Measurements from ENCODE around the gene SOSTDC1.
"Not testable (repeated sequence)": the region's sequence is repeated elsewhere in the genome, so short reads cannot be mapped to it uniquely, and the experiment has no call there.

SOSTDC1 gene

GRCh38 chr7:16465469-16466361, at the start of gene SOSTDC1:
Gene SOSTDC1, minus strand, starts transcription at chr7:16465738. Its CDS starts 70 bp downstream, at chr7:16465668.
- no peak within 1 kb of the TSS for H3K4me3 ChIP-seq (ENCODE audit: low read depth, low read length)

- no peak overlapping the region for H3K4me3 ChIP-seq (ENCODE audit: low read depth, low read length)
Measured at GRCh38 chr7:16514729-16515128, 49.2 kb upstream of the SOSTDC1 start.

DNA sequence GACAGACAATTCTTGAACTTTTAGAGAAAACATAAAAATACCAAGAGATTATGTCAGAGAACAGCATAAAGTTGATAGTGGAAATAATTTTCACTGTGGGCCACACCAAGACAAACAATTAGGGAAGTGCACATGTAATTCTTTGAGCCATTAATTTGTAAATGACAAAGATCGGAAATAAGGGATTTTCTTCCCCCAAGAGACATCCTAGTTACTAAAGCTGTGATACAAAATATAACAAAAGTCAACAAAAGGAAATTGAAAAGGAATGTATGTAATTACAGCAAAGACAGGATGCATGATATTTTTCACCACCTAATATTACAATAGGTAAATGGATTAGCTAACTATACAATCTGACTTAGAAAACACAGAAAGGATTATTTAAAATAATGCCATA, 48.7 kb upstream of the SOSTDC1 start:
- no peak overlapping the region for H3K4me3 ChIP-seq (ENCODE audit: low read depth, low read length)

DNA sequence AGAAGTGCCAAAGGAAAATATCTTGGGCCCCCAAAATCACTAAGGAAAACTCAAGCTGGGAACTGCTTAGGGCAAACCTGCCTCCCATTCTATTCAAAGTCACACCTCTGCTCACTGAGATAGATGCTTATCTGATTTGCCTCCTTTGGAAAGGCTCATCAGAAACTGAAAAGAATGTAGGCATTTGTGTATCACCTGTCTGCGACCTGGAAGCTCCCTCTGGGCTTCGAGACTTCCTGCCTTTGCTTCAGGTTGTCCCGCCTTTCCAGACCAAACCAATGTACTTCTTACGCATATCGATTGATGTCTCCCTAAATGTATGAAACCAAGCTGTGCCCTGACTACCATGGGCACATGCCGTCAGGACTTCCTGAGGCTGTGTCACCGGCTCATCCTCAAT, 46.6 kb upstream of the SOSTDC1 start:
- H3K4me3 ChIP-seq (ENCODE audit: low read depth, low read length), result no peak overlapping the region

DNA sequence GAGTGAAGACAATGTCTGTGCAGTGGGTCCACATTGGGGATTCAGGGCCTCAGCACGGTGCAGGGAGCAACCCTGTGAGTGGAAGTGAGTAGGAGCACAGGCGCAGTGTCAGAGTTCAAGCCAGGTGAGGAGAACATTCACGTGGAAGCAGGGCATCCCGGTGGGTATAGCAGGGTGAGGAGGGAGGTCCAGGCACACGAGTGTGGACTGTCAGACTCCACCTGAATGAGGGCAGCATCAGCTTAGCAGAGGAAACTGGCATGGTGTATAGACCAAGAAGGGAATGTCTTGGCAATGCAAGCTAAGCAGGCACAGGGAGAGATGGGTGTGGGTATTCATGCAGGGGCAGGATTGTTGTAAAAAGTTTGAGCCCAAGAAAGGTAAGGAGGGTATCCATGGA, 45.8 kb upstream of the SOSTDC1 start:
- H3K4me3 ChIP-seq (ENCODE audit: low read depth, low read length), result no peak overlapping the region

DNA sequence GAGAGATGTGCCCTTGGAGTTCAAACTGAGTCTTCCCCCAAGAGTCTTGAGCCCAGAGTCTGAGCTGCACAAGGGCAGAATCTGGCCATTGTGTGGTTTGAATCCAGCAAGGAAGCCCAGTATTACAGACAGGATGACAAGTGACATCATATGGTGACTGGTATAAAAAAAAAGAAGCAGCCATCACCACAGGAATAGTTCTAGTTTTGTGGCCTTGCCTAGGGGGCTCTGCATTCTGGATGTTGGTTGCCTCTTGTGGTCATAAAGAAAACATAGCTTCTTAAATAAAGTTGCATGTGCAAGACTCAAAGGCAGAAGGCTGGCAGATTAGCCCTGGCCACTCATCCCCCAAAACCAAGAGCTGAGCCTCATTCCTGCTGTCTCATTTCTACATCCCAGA, 44.3 kb upstream of the SOSTDC1 start:
- H3K4me3 ChIP-seq (ENCODE audit: low read depth, low read length), result no peak overlapping the region

DNA sequence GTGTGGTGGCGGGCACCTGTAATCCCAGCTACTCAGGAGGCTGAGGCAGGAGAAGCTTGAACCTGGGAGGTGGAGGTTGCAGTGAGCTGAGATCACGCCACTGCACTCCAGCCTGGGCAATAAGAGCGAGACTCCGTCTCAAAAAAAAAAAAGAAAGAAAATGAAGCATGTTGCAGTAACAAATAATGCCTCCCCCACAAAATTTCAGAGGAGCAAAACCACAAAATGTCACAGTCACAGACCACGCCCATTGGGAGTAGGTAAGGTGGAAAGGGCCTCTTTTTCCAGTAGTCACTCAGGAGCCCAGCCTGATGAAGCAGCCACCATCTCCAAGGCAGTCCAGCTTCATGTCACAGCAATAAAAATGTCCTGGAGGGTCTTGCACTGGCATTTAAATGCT, 40.9 kb upstream of the SOSTDC1 start:
- not testable (repeated sequence) for H3K4me3 ChIP-seq (ENCODE audit: low read depth, low read length)

- H3K4me3 ChIP-seq (ENCODE audit: low read depth, low read length), result no peak overlapping the region
Measured at GRCh38 chr7:16504019-16504418, 38.5 kb upstream of the SOSTDC1 start.

DNA sequence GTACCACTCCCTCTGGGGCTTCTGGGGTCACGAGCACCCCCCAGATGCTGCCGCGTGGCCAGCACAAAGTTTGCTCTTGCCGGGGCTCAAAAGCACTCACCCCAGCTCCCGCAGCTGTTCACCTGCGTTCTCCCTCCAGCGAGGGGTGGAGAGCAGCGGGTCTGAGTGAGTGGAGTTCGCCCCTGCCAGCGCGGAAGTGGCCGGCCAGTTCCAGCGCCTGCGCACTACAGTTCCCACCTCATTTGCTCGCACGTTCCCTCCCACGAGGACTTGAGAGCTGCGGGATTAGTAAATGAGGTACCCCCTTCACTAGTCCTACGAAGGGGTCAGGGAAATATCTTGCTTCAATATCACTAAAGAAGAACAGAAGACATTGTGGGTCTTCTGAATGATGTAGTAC, 36.8 kb upstream of the SOSTDC1 start:
- H3K4me3 ChIP-seq (ENCODE audit: low read depth, low read length), result no peak overlapping the region

GRCh38 chr7:16498122-16498521, 32.6 kb upstream of the SOSTDC1 start:
- no peak overlapping the region for H3K4me3 ChIP-seq (ENCODE audit: low read depth, low read length)

- H3K4me3 ChIP-seq (ENCODE audit: low read depth, low read length), result no peak overlapping the region
Measured at GRCh38 chr7:16494955-16495719, 29.6 kb upstream of the SOSTDC1 start.

DNA sequence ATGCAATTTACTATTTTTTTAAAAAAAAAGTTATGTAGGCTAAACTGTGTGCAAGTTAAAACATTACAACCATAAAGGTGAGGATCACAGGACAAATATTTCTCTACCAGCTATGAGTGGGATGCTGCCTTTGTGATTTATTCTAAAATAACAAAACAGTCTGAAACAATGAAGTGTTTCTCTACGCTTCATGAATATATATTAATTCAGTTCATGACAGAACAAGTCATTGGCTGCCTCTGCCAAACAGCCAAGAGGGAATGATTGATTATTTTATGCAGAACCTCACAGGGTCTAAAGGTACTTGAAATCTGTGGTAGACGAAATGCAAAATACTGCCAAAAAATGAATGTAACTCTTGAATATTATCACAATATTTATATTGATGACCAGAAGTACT, 29.0 kb upstream of the SOSTDC1 start:
- no peak overlapping the region for H3K4me3 ChIP-seq (ENCODE audit: low read depth, low read length)

DNA sequence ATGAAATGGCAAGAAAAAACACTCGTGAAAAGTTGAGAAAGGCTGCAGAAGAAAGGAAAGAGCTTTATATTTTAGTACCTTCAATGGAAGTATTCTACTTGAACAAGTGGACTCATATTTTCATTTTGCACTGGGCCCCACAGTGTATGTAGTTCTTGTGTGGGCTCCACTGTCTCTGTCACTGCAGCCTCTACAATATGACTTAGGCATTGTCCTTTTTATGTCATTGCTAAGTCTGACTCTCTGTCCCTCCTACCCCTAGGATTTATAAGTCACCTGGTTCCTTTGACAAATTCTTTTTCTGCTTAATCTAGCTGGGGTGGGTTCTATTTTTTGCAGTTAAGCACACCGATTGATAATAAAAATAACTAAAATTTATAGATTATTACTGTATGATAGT, 27.7 kb upstream of the SOSTDC1 start:
- no peak overlapping the region for H3K4me3 ChIP-seq (ENCODE audit: low read depth, low read length)

DNA sequence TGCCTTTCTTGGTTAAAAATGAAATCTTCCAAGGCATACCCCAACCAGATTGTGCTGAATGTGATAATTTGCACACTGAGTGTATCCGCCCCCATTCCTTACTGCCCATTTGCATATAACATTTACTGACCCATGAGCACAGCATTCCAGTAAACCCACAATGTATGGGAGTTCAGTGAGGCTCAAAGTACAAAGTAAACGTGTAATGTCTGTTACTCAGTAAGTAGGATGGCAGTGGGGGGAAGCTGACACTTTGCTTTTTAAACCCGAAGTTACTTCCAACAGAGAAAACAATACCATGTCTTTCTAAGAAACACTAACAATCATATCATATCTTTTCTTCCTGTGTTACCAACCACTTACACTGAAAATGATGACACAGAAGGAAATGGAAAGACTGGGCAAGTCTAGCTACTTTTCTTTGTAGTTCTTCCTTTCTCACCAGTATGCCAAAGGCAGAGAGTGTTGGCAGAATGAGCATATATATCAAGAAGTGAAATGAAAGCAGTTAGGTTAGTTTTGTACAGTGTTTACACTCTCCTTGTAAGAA, 27.1 kb upstream of the SOSTDC1 start:
- H3K4me3 ChIP-seq (ENCODE audit: low read depth, low read length), result no peak overlapping the region

GRCh38 chr7:16491148-16491547, 25.6 kb upstream of the SOSTDC1 start:
- H3K4me3 ChIP-seq (ENCODE audit: low read depth, low read length), result no peak overlapping the region

DNA sequence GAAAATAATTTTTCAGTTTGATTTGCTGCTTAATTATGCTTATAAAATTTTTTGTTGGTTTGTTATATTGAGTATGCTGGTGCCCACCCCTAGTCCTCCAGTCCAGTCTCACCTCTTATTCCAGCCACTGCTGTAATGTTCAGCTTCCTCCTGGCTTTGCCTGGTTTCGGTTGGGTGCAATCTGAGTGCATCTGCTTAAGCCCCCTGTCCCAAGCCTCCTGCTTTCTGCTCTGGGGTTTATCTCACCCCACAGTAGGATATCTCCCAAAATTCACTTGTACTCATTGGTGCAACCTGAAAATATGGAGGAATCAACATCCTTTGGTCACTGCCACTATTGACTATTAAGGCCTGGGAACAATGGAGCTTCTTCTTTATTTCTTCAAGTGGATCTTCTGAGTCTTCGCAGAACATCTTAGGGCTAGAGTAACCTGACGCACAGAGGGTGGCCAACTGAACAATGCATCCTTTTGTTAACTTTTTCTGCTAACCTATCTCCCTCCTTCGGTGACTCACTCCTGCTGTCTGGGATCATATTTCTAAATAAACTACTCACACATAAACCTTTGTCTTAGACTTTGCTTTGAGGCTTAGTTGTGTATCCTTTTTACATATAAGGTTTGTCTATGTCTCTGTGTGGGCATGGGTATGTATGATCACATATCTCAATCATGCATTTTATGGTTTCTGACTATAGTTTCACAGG, 19.1 kb upstream of the SOSTDC1 start:
- H3K4me3 ChIP-seq (ENCODE audit: low read depth, low read length), result no peak overlapping the region

DNA sequence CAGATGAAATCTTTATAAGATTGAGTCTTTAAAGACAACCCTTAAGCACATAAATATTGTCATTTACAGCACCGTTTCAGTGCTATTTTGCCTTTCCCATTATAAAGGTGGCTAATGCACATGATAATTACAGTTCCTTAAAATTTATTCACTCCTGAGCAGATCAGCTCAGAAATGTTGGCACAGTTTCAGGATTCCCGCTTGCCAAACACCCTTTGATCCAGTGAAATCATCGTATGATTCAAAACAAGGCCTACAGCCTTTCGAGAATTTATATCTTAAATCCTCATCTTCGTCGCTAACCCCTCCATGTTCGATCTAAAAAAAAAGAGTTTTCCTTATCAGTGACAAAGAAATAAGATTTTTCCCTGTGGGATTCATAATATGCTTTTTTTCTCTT, 14.1 kb upstream of the SOSTDC1 start:
- H3K4me3 ChIP-seq (ENCODE audit: low read depth, low read length), result no peak overlapping the region

DNA sequence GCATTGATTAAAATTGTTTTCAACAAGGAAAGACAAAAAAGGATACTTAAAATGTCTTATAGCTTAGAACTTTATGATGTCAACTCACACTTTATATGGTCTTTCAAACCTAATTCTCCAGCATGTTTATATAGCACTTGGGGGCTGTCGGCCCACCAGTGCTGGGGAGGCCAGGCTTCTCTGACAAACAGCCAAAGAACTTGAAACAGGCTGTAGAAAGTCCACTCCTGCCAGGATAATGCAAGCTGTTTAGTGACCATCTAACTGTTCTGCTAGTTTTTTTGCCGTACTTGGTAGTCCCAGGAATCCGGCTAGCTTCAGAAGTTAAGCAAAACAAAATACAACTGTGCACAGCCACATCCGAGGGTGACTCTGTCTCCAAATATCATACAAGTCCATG, 13.6 kb upstream of the SOSTDC1 start:
- no peak overlapping the region for H3K4me3 ChIP-seq (ENCODE audit: low read depth, low read length)

DNA sequence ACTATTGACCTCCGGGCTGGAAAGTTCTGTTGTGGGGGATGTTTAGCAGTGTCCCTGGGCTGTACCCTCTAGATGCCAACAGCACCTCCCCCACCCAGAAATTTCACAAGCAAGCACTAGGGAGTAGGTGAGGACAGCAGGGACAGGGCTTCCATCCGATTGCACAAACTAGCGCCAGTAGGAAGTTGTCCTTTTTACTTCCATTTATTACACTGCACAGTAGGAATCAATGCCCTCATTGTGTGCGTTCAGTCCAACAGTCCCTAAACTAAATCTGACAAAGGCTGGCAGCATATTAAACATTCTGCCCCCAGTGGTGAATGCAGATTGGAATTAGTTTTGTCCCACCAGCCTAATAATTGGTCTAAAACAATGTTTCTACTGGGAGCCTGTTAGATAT, 6.4 kb upstream of the SOSTDC1 start:
- no peak overlapping the region for H3K4me3 ChIP-seq (ENCODE audit: low read depth, low read length)

GRCh38 chr7:16463949-16464715, 1.4 kb downstream of the SOSTDC1 start:
- no peak overlapping the region for H3K4me3 ChIP-seq (ENCODE audit: low read depth, low read length)

DNA sequence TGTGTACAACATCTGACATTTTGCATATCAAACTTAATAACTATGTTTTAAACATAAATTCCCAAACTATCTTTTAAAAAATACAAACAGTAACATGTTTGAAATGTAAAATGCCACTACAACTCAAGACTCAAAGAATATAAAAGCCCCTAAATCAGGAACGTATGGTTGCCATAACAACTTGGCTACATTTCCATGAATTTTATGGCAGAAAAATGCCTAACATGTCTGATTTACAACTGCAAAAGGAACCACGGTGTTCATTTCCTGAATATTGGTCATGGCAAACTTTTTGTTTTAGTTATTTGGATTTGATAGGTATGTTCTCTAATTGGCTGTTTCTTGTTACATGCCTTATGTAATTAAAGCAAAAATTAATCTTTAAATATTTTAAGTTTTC, 2.0 kb downstream of the SOSTDC1 start:
- no peak overlapping the region for H3K4me3 ChIP-seq (ENCODE audit: low read depth, low read length)
